Activated CD4-positive, alpha-beta T cell treated with anti-CD3 and anti-CD28 coated beads for 36 hours (primary cell): ENCODE measurements around the gene BABAM2. TPM values are rescaled to one million over a fixed set of nuclear protein-coding genes. Genes with fewer than 3 reads are reported as not detected.

Experiments used
- ATAC-seq: fragments of 200-7000 bp; cut with Tn5 transposase; one replicate; pipeline ENCODE4 v1.10.0; 2021; ENCODE audit warnings: mild to moderate bottlenecking, moderate library complexity
- CTCF ChIA-PET: fragments of 350-600 bp; sonication (Branson Sonifier 250); formaldehyde crosslinking; loops from one replicate; lab custom pipeline; 2021; ENCODE audit warnings: antibody characterized with exemption; lab: Charles Lee
- POLR2A ChIA-PET: fragments of 350-600 bp; sonication (Branson Sonifier 250); formaldehyde crosslinking; loops from one replicate; lab custom pipeline; 2021; ENCODE audit warnings: antibody characterized with exemption, inconsistent platforms; lab: Charles Lee
- DNase-seq: peaks from one replicate; pipeline ENCODE4 v3.0.0-alpha.2; 2020
- H3K27ac Mint-ChIP-seq: one replicate; pipeline ENCODE4 v1.8.0; 2021; ENCODE audit warnings: mixed read lengths
- H3K27me3 Mint-ChIP-seq: one replicate; pipeline ENCODE4 v1.8.0; 2021; ENCODE audit warnings: mixed read lengths
- H3K36me3 Mint-ChIP-seq: one replicate; pipeline ENCODE4 v1.8.0; 2021; ENCODE audit warnings: low read depth, mixed read lengths
- H3K4me1 Mint-ChIP-seq: one replicate; pipeline ENCODE4 v1.8.0; 2021; ENCODE audit warnings: mixed read lengths
- H3K4me3 Mint-ChIP-seq: one replicate; pipeline ENCODE4 v1.8.0; 2021; ENCODE audit warnings: mild to moderate bottlenecking, moderate library complexity, mixed read lengths
- H3K9me3 Mint-ChIP-seq: one replicate; pipeline ENCODE4 v1.8.0; 2021; ENCODE audit warnings: low read depth, mixed read lengths
- intact Hi-C, 2 experiments: fragments of 100-400 bp; cut with DNase I in 1 of 2; cut with micrococcal nuclease in 1 of 2; formaldehyde crosslinking; loops; one replicate each; pipeline versions ENCODE4 v1.14.2 to v1.15.1; 2022 to 2024; cut with DNase I, micrococcal nuclease
- total RNA-seq, 2 experiments: library from RNA; stranded (reverse); gene quantifications; one replicate each; pipeline ENCODE4 v1.2.3, GENCODE V29; 2021

BABAM2 gene
- total RNA-seq, 2 experiments from 2014 or later: 58.4 to 81.1 TPM

DNA sequence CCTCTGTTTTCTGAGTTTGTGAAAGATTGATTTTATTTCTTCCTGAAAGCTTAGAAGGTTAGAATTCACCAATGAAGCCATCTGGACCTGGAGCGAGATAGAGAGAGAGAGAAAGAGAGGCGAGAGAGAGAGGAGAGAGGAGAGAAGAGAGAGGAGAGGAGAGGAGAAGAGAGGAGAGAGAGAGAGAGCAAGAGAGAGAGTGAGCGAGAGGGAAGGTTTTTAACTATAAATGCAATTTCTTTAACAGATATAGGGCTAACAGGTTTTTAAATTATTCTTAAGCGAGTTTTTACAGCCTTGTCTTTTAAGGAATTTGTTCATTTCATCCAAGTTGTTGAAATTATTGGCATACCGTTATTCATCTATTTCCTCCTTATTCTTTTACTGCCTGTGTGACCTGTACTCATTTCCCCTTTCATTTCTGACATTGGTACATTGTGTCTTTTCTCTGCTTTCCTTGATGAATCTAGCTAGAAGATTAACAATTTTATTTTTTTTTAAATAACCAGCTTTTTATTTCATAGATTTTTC, 56.1 kb downstream of the BABAM2 start:
- POLR2A ChIA-PET: no interaction called here
- H3K27me3 Mint-ChIP-seq: no peaks in the 10 kb centered on the region
- H3K36me3 Mint-ChIP-seq: peaks cover 17% of the 10 kb centered on the region
- no peak overlapping the region for H3K27ac Mint-ChIP-seq
- CTCF ChIA-PET: interaction anchor here (0.6 to 1.4 kb wide), 3 partner anchors 25 to 611 kb away, joined by 3 read pairs; no protein-coding TSS in a partner anchor
- intact Hi-C loops: no loop called here
- H3K9me3 Mint-ChIP-seq: no peaks in the 10 kb centered on the region
- peaks cover 35% of the 10 kb centered on the region for H3K4me1 Mint-ChIP-seq
- DNase-seq: no peak
- no peak for ATAC-seq
- H3K4me3 Mint-ChIP-seq: no peak overlapping the region

DNA sequence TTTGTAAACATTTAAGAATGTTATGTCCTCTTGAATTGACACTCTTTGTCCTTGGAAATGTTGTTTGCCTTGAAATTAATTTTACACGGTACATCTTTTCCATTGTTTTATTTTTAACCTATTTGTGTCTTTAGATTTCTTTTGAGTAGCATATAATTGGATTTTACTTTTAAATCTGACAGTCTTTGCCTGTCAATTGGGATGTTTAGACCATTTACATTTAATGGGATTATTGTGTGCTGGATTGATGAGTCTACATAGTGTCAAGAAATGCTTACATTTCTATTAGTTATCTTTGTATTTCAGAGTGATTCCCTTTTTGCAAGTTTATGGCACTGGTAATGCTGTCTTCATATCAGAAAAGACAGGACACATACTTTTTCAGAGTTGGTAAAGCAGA, 61.5 kb downstream of the BABAM2 start:
- CTCF ChIA-PET: no interaction called here
- Mint-ChIP-seq H3K4me3 (no peak overlapping the region), H3K4me1 (peaks cover 58% of the 10 kb centered on the region), H3K27ac (no peak overlapping the region), H3K9me3 (peaks cover 7% of the 10 kb centered on the region), H3K36me3 (peaks cover 22% of the 10 kb centered on the region), H3K27me3 (no peaks in the 10 kb centered on the region)
- DNase-seq (no peak), ATAC-seq (no peak)
- intact Hi-C loops: no loop called here
- POLR2A ChIA-PET: no interaction called here

DNA sequence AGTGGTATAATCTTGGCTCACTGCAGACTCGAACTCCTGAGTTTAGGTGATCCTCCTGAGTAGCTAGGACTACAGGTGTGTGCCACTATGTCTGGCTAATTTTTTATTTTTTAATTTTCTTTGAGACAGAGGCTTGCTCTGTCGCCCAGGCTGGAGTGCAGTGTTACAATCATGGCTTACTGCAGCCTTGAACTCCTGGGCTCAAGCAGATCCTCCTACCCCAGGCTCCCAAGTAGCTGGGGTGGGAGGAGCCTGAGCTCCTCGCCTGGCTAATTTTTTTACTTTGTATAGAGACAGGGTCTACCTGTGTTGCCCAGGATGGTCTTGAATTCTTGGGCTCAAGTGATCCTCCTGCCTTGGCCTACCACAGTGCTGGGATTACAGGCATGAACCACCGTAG, 62.5 kb downstream of the BABAM2 start:
- H3K36me3 Mint-ChIP-seq: peaks cover 25% of the 10 kb centered on the region
- CTCF ChIA-PET: interaction anchor here (0.7 kb wide), 1 partner anchor 500 kb away, joined by 3 read pairs; no protein-coding TSS in a partner anchor
- DNase-seq: no peak
- H3K27ac Mint-ChIP-seq: no peak overlapping the region
- H3K27me3 Mint-ChIP-seq: no peaks in the 10 kb centered on the region
- POLR2A ChIA-PET: no interaction called here
- H3K4me1 Mint-ChIP-seq: peaks cover 61% of the 10 kb centered on the region
- no peak overlapping the region for H3K4me3 Mint-ChIP-seq
- intact Hi-C loops: no loop called here
- H3K9me3 Mint-ChIP-seq: peaks cover 7% of the 10 kb centered on the region
- ATAC-seq: no peak

DNA sequence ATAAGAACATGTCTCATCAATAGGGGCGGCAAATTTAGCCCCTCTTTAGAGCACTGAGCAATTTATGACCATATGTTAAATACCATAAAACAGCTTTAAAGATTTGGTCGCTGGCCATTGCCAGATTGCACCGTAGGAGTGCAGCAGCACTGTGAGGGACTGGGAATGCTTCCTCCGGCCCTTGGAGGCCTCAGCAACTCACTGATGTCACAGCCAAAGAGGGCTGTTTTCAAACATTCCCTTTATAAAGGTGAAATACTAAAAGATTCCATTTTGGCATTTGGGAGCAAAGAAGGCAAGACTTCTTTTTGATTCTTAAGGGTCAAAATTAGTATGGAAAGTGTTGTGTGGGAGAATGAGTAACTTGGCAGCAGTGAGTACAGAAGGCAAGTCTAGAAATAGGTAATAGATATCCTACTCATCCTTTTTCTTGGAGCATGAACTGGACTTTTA, 63.7 kb downstream of the BABAM2 start:
- ChIA-PET POLR2A (no interaction called here), CTCF (no interaction called here)
- peak overlapping the region; percentile 77 for H3K27ac Mint-ChIP-seq
- ATAC-seq (peak; percentile 24), DNase-seq (no peak)
- intact Hi-C loops: loop anchor here (1.0 to 2.0 kb wide), 5 partner anchors 12 to 495 kb away; partner anchors contain the start of gene FOSL2 (in 1 of the 2)
- H3K27me3 Mint-ChIP-seq: no peaks in the 10 kb centered on the region
- H3K4me3 Mint-ChIP-seq: no peak overlapping the region
- peaks cover 7% of the 10 kb centered on the region for H3K9me3 Mint-ChIP-seq
- H3K4me1 Mint-ChIP-seq: peaks cover 68% of the 10 kb centered on the region
- peaks cover 23% of the 10 kb centered on the region for H3K36me3 Mint-ChIP-seq

DNA sequence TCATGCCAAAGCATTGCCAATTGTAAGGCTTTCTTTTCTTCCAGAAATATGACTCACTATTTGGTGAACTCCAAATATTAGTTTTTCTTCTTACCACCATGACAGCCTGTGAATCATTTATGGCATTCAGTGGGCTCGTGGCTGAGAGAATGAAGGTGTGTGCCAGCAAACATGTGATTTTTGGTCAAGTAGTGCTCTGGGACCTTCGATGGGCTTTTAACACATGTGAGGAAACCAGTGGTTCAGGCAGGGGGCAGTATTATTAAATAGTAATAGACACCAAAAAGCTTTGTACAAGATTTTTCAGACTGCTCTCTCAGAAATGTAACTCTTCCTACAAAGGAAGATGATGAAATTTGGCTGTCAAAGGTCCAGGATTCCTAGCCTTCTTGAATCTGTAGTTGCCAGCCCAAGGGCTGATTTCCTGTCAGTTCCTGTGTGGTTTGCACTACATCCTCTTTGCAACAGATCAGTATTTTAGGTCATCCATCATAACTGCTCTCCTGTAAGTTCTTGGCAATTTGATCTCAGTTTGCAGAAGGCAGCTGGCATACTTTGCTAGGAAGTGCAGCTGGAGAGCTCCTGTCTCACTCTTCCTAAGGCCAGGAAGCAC, 64.3 kb downstream of the BABAM2 start:
- CTCF ChIA-PET: no interaction called here
- DNase-seq (peak; percentile 71), ATAC-seq (peak; percentile 72)
- H3K36me3 Mint-ChIP-seq: peaks cover 20% of the 10 kb centered on the region
- intact Hi-C loops: loop anchor here (1.0 to 5.0 kb wide), 8 partner anchors 11 to 494 kb away; partner anchors contain the start of gene FOSL2 (in 2 of the 2)
- POLR2A ChIA-PET: no interaction called here
- peaks cover 7% of the 10 kb centered on the region for H3K9me3 Mint-ChIP-seq
- no peaks in the 10 kb centered on the region for H3K27me3 Mint-ChIP-seq
- H3K27ac Mint-ChIP-seq: peak overlapping the region; percentile 91
- H3K4me1 Mint-ChIP-seq: peaks cover 73% of the 10 kb centered on the region
- H3K4me3 Mint-ChIP-seq: peak overlapping the region; percentile 55

DNA sequence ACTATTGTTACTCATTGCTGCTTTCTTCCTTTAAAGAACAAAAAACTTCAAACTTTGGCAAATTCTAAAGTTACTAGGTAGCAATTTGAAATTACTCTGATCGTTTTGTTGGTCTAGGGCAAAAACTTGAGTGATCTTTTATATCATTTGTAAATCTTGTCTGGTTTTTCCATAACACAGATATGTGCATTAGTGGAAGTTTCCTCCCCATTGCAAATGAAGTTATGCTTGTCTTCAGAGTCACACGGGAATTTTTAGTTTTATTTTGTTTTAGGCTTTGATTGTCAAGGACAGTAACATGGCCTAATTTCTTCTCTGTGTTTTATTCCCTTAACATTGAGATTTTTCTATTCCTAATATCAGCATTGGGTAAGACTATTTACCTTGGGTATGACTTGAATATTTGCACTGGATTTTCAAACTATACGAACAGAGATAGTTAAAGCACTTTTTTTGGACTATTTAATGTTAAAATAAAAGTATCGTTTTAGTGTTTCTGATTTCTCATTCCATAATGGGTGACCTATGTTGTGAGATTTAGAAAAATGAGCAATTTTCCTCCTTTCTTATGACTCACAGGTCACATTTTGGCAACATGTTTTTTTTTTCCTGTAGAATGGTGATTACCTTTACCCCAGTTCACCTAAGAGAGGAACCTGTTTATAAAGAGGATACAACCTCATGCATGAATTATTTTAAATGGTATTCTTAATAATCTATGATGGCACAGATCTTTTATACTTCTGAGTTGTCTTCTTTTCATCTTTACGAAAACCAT, 65.0 kb downstream of the BABAM2 start:
- DNase-seq (no peak), ATAC-seq (peak; percentile 33)
- intact Hi-C loops: loop anchor here (1.0 to 5.0 kb wide), 7 partner anchors 53 to 493 kb away; partner anchors contain the start of gene FOSL2 (in 2 of the 2)
- Mint-ChIP-seq H3K27ac (peak overlapping the region; percentile 91), H3K9me3 (peaks cover 7% of the 10 kb centered on the region), H3K4me3 (peak overlapping the region; percentile 55), H3K27me3 (no peaks in the 10 kb centered on the region), H3K36me3 (peaks cover 20% of the 10 kb centered on the region), H3K4me1 (peaks cover 77% of the 10 kb centered on the region)
- POLR2A ChIA-PET: no interaction called here
- CTCF ChIA-PET: no interaction called here

DNA sequence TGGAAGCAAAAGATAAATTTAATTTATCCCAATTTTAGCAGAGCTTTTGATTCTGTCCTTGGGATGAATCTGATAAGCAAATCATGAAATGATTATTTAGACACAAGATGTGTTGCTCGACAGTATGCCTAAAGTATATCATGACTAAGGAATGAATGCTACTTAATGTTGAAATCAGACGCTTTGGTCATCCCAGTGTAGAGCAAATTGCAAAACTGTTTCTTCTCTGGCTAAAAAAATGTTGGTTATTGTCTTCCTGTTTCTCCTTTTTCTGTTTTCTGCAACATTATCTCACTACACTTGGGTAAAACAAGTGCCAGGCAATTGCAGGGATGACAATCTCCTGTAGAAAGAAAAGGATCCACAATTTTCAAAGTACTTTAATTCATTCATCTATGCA, 66.4 kb downstream of the BABAM2 start:
- H3K27me3 Mint-ChIP-seq: no peaks in the 10 kb centered on the region
- ChIA-PET POLR2A (no interaction called here), CTCF (no interaction called here)
- intact Hi-C loops: loop anchor here (2.0 to 5.0 kb wide), 3 partner anchors 76 to 490 kb away; partner anchors contain the start of gene FOSL2 (in 1 of the 2)
- no peak overlapping the region for H3K27ac Mint-ChIP-seq
- no peak overlapping the region for H3K4me3 Mint-ChIP-seq
- DNase-seq (no peak), ATAC-seq (no peak)
- H3K9me3 Mint-ChIP-seq: peaks cover 7% of the 10 kb centered on the region
- peaks cover 79% of the 10 kb centered on the region for H3K4me1 Mint-ChIP-seq
- peaks cover 12% of the 10 kb centered on the region for H3K36me3 Mint-ChIP-seq

DNA sequence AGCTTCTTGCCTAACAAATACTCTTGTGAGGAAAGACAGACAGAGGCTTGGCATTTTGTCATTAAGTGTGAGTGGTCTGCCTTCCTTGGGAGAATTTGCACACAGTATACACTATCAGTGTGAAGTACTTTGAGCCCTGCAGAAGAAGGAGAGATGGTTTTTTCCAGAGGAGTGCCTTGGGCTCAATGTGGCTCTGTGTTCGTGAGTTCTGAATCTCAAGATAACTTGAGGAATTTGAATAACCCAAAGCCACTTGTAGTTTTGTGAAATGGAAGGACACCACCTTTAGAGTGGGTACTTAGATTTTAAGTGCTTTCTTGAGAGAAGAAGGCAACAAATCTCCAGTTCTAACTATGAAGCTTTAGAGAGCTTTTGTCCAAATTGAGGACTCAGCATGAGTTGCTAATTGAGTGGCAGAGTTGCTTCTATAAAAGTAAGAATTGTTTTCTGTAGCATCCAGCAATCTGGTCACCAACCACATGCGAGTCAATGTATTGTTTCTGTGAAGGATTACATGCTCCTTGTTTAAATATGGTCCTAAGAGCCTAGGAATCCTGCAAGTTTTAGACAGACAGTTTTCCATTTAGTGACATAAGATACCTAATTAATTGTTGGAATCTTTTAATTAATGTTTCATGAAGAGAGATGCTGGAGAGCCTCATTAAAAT, 68.3 kb downstream of the BABAM2 start:
- Mint-ChIP-seq H3K27ac (peak overlapping the region; percentile 39), H3K4me1 (peaks cover 76% of the 10 kb centered on the region), H3K36me3 (peaks cover 9% of the 10 kb centered on the region), H3K9me3 (peaks cover 3% of the 10 kb centered on the region), H3K4me3 (no peak overlapping the region), H3K27me3 (no peaks in the 10 kb centered on the region)
- intact Hi-C loops: loop anchor here in 1 of 2 experiments (5.0 kb wide), 2 partner anchors 433 to 488 kb away; partner anchors contain the start of gene FOSL2
- CTCF ChIA-PET: interaction anchor here (0.5 to 1.2 kb wide), 4 partner anchors 11 to 281 kb away, joined by 3 to 4 read pairs (median 3); no protein-coding TSS in a partner anchor
- POLR2A ChIA-PET: no interaction called here
- ATAC-seq (no peak), DNase-seq (no peak)

DNA sequence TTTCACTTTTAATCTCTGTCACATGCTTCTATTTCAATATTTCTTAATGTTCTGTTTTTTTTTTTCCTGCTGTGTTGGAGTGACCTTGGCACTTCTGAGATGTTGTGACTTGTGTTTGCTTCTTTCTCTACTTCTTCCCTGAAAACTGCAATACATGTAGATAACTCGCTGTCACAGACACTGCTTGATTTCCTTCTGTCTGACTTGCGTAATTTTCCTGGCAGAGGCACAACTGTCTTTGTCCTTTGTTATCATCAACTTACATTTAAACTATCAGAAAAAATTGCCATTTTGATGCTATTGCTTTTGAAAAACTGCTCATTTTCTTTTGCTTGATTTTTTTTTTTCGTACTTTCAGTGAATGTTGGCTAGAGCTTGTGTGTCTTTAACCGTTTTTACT, 69.0 kb downstream of the BABAM2 start:
- no peak overlapping the region for H3K4me3 Mint-ChIP-seq
- peaks cover 13% of the 10 kb centered on the region for H3K36me3 Mint-ChIP-seq
- CTCF ChIA-PET: interaction anchor here (1.2 kb wide), 1 partner anchor 104 kb away, joined by 3 read pairs; no protein-coding TSS in a partner anchor
- no peak overlapping the region for H3K27ac Mint-ChIP-seq
- no peak for DNase-seq
- ATAC-seq: no peak
- POLR2A ChIA-PET: no interaction called here
- peaks cover 3% of the 10 kb centered on the region for H3K9me3 Mint-ChIP-seq
- no peaks in the 10 kb centered on the region for H3K27me3 Mint-ChIP-seq
- intact Hi-C loops: loop anchor here in 1 of 2 experiments (5.0 kb wide), 2 partner anchors 433 to 488 kb away; partner anchors contain the start of gene FOSL2
- peaks cover 72% of the 10 kb centered on the region for H3K4me1 Mint-ChIP-seq

DNA sequence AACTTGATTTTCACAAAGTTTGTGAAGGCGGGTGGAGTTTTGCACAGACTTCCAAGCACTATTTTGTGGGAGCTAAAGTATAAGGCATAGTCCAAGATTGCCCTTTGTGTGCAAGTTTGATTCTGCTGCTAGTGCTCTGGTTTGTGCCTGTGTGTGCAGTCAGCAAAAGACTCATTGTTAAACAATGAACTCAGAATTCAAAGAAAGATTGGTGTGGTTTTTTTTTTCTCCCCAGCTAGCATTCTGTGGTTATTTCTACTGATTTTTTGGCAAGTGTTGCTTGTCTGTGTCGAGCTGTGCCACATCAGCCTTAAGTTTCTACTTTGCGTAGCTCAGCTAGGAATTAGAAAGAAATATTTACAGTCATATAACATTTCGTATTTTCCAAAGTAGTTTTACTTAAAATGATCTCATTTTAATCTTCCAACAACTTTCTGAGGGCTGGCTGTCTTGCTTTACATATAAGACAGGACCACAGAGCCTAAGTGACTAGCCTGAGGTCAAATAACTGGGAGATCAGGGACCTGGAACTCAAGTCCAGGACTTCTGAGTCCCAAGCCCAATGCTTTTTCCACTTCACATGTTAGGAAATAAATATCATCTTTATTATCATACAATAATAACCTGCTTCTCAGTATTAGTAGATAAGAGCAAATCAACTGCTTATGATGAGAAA, 69.8 kb downstream of the BABAM2 start:
- Mint-ChIP-seq H3K4me1 (peaks cover 72% of the 10 kb centered on the region), H3K27ac (peak overlapping the region; percentile 34), H3K36me3 (peaks cover 13% of the 10 kb centered on the region), H3K9me3 (peaks cover 3% of the 10 kb centered on the region), H3K27me3 (no peaks in the 10 kb centered on the region), H3K4me3 (peak overlapping the region; percentile 6)
- CTCF ChIA-PET: interaction anchor here (0.6 to 1.1 kb wide), 4 partner anchors 10 to 1795 kb away, joined by 3 to 4 read pairs (median 3); no protein-coding TSS in a partner anchor
- intact Hi-C loops: loop anchor here in 1 of 2 experiments (2.0 to 5.0 kb wide), 2 partner anchors 16 to 258 kb away; no protein-coding TSS in a partner anchor
- peak; percentile 73 for ATAC-seq
- peak; percentile 27 for DNase-seq
- POLR2A ChIA-PET: no interaction called here
